CD8-positive, alpha-beta memory T cell (primary cell): ENCODE measurements around the gene CD9. TPM values are rescaled to one million over a fixed set of nuclear protein-coding genes. Genes with fewer than 3 reads are reported as not detected.

Experiments used
- CTCF ChIA-PET: fragments of 350-600 bp; sonication (Branson Sonifier 250); formaldehyde crosslinking; loops from one replicate; lab custom pipeline; 2021; ENCODE audit warnings: antibody characterized with exemption; lab: Charles Lee
- POLR2A ChIA-PET: fragments of 350-600 bp; sonication (Branson Sonifier 250); formaldehyde crosslinking; loops from one replicate; lab custom pipeline; 2021; ENCODE audit warnings: antibody characterized with exemption; lab: Charles Lee
- DNase-seq, 5 donors: peaks; one replicate each; pipeline versions ENCODE4 v3.0.0 to v3.0.0-alpha.2; 2020 to 2022; ENCODE audit warnings: mixed read lengths in 1 of 5
- H3K27ac ChIP-seq: one replicate; pipeline ENCODE4 v1.7.0; 2013; ENCODE audit warnings: low read depth, mild to moderate bottlenecking, low read length, moderate library complexity
- H3K27me3 ChIP-seq: 2 replicates; pipeline ENCODE4 v1.7.0; 2013; ENCODE audit warnings: low read length, mild to moderate bottlenecking; ENCODE audit not compliant: insufficient read depth, poor library complexity, severe bottlenecking
- H3K36me3 ChIP-seq: 2 replicates; pipeline ENCODE4 v1.7.0; 2013; ENCODE audit warnings: mild to moderate bottlenecking, low read length, moderate library complexity; ENCODE audit not compliant: insufficient read depth
- H3K4me1 ChIP-seq: 2 replicates; pipeline ENCODE4 v1.7.0; 2013; ENCODE audit warnings: mild to moderate bottlenecking, low read length, moderate library complexity; ENCODE audit not compliant: insufficient read depth
- H3K4me3 ChIP-seq: 2 replicates; pipeline ENCODE4 v1.7.0; 2013; ENCODE audit warnings: mild to moderate bottlenecking, low read length
- H3K9me3 ChIP-seq: 2 replicates; pipeline ENCODE4 v1.7.0; 2013; ENCODE audit warnings: mild to moderate bottlenecking, low read length
- H3K27ac Mint-ChIP-seq, 8 donors: one replicate each; pipeline ENCODE4 v1.8.0; 2020 to 2021; ENCODE audit warnings: mixed read lengths in 8 of 8, mild to moderate bottlenecking in 6 of 8, inconsistent platforms in 3 of 8, moderate library complexity in 3 of 8
- H3K27me3 Mint-ChIP-seq, 2 donors: one replicate each; pipeline ENCODE4 v1.8.0; 2020 to 2021; ENCODE audit warnings: mixed read lengths in 2 of 2, mild to moderate bottlenecking in 1 of 2, moderate library complexity in 1 of 2
- H3K36me3 Mint-ChIP-seq, 3 donors: one replicate each; pipeline ENCODE4 v1.8.0; 2020 to 2021; ENCODE audit warnings: mixed read lengths in 3 of 3, inconsistent platforms in 1 of 3, mild to moderate bottlenecking in 1 of 3
- H3K4me1 Mint-ChIP-seq, 3 donors: one replicate each; pipeline ENCODE4 v1.8.0; 2020 to 2021; ENCODE audit warnings: mixed read lengths in 3 of 3, inconsistent platforms in 1 of 3, mild to moderate bottlenecking in 1 of 3
- H3K4me3 Mint-ChIP-seq, 7 donors: one replicate each; pipeline ENCODE4 v1.8.0; 2020 to 2021; ENCODE audit warnings: mixed read lengths in 7 of 7, mild to moderate bottlenecking in 6 of 7, moderate library complexity in 4 of 7, inconsistent platforms in 2 of 7
- H3K9me3 Mint-ChIP-seq, 5 donors: one replicate each; pipeline ENCODE4 v1.8.0; 2020 to 2022; ENCODE audit warnings: mixed read lengths in 5 of 5, mild to moderate bottlenecking in 3 of 5, moderate library complexity in 2 of 5, inconsistent platforms in 1 of 5
- polyA plus RNA-seq: library from polyadenylated mRNA; unstranded; fragments of 300-500 nt; fragmentation: Illumina TruSeq; gene quantifications from one replicate; pipeline ENCODE4 v1.2.3, GENCODE V29; 2021
- total RNA-seq, 2 experiments: library from RNA; stranded (reverse); gene quantifications; one replicate each; pipeline ENCODE4 v1.2.3, GENCODE V29; 2021

The CD9 gene
- total and polyA plus RNA-seq, 3 experiments from 2014 or later, result 6.9 to 16.2 (median 13.5) TPM

GRCh38 chr12:6235499-6235898 lies 35.3 kb downstream of the CD9 start:
- ChIA-PET CTCF (no interaction called here), POLR2A (no interaction called here)
- Mint-ChIP-seq H3K4me1 (peaks cover 20 to 27% (median 20%) of the 10 kb centered on the region in 3 donors), H3K36me3 (no peaks in the 10 kb centered on the region), H3K9me3 (no peaks in the 10 kb centered on the region), H3K27ac (peak overlapping the region in 1 of 8 donors; percentile 36), H3K4me3 (no peak overlapping the region), H3K27me3 (peaks cover 10 to 18% of the 10 kb centered on the region in 2 donors)
- Histone ChIP-seq H3K36me3 (no peaks in the 10 kb centered on the region), H3K27ac (no peak overlapping the region), H3K4me1 (peaks cover 17% of the 10 kb centered on the region), H3K9me3 (no peaks in the 10 kb centered on the region), H3K27me3 (no peaks in the 10 kb centered on the region), H3K4me3 (no peak overlapping the region)
- peak in 1 of 5 donors; percentile 14 for DNase-seq

GRCh38 chr12:6235906-6236640 lies 35.9 kb downstream of the CD9 start:
- H3K9me3 ChIP-seq, result no peaks in the 10 kb centered on the region
- H3K4me3 ChIP-seq, result no peak overlapping the region
- CTCF ChIA-PET, result no interaction called here
- no peaks in the 10 kb centered on the region for H3K9me3 Mint-ChIP-seq
- no peaks in the 10 kb centered on the region for H3K36me3 Mint-ChIP-seq
- peaks cover 10 to 18% of the 10 kb centered on the region in 2 donors for H3K27me3 Mint-ChIP-seq
- peak in 1 of 5 donors; percentile 39 for DNase-seq
- no peaks in the 10 kb centered on the region for H3K27me3 ChIP-seq
- H3K4me1 Mint-ChIP-seq, result peaks cover 14 to 21% (median 14%) of the 10 kb centered on the region in 3 donors
- H3K4me3 Mint-ChIP-seq, result no peak overlapping the region
- H3K27ac Mint-ChIP-seq, result no peak overlapping the region
- no peak overlapping the region for H3K27ac ChIP-seq
- H3K36me3 ChIP-seq, result no peaks in the 10 kb centered on the region
- peaks cover 11% of the 10 kb centered on the region for H3K4me1 ChIP-seq
- POLR2A ChIA-PET, result no interaction called here

GRCh38 chr12:6236641-6236940 lies 36.4 kb downstream of the CD9 start:
- Mint-ChIP-seq H3K27ac (no peak overlapping the region), H3K4me1 (peaks cover 9 to 16% (median 10%) of the 10 kb centered on the region in 3 donors), H3K36me3 (no peaks in the 10 kb centered on the region), H3K9me3 (no peaks in the 10 kb centered on the region), H3K27me3 (peaks cover 10 to 18% of the 10 kb centered on the region in 2 donors), H3K4me3 (no peak overlapping the region)
- no peak overlapping the region for H3K4me3 ChIP-seq
- H3K4me1 ChIP-seq, result peaks cover 6% of the 10 kb centered on the region
- POLR2A ChIA-PET, result no interaction called here
- H3K36me3 ChIP-seq, result no peaks in the 10 kb centered on the region
- H3K27ac ChIP-seq, result no peak overlapping the region
- DNase-seq, result peak in 1 of 5 donors; percentile 16
- H3K9me3 ChIP-seq, result no peaks in the 10 kb centered on the region
- CTCF ChIA-PET, result no interaction called here
- no peaks in the 10 kb centered on the region for H3K27me3 ChIP-seq

- Histone ChIP-seq H3K27me3 (no peaks in the 10 kb centered on the region), H3K4me1 (no peaks in the 10 kb centered on the region), H3K36me3 (no peaks in the 10 kb centered on the region), H3K4me3 (no peak overlapping the region), H3K27ac (no peak overlapping the region), H3K9me3 (no peaks in the 10 kb centered on the region)
- Mint-ChIP-seq H3K27ac (no peak overlapping the region), H3K4me1 (peaks cover 0 to 6% (median 2%) of the 10 kb centered on the region in 3 donors), H3K36me3 (no peaks in the 10 kb centered on the region), H3K9me3 (no peaks in the 10 kb centered on the region), H3K27me3 (peaks cover 10 to 18% of the 10 kb centered on the region in 2 donors), H3K4me3 (no peak overlapping the region)
- ChIA-PET POLR2A (no interaction called here), CTCF (no interaction called here)
- DNase-seq, result no peak
Observed at GRCh38 chr12:6237830-6238229, 37.6 kb downstream of the CD9 start.

GRCh38 chr12:6238875-6239274 lies 38.7 kb downstream of the CD9 start:
- Mint-ChIP-seq H3K9me3 (no peaks in the 10 kb centered on the region), H3K4me1 (no peaks in the 10 kb centered on the region), H3K36me3 (no peaks in the 10 kb centered on the region), H3K27me3 (peaks cover 10 to 21% of the 10 kb centered on the region in 2 donors), H3K27ac (no peak overlapping the region), H3K4me3 (no peak overlapping the region)
- CTCF ChIA-PET, result no interaction called here
- POLR2A ChIA-PET, result no interaction called here
- Histone ChIP-seq H3K4me3 (no peak overlapping the region), H3K27me3 (no peaks in the 10 kb centered on the region), H3K36me3 (no peaks in the 10 kb centered on the region), H3K27ac (no peak overlapping the region), H3K4me1 (no peaks in the 10 kb centered on the region), H3K9me3 (no peaks in the 10 kb centered on the region)
- peak in 1 of 5 donors; percentile 0 for DNase-seq

GRCh38 chr12:6241495-6241894 lies 41.3 kb downstream of the CD9 start:
- H3K27me3 ChIP-seq, result no peaks in the 10 kb centered on the region
- ChIA-PET POLR2A (no interaction called here), CTCF (interaction anchor here (0.8 kb wide), 1 partner anchor 46 kb away, joined by 3 read pairs; no protein-coding TSS in a partner anchor)
- Mint-ChIP-seq H3K4me3 (no peak overlapping the region), H3K27me3 (peaks cover 12 to 19% of the 10 kb centered on the region in 2 donors), H3K9me3 (peaks cover 0 to 6% (median 2%) of the 10 kb centered on the region in 5 donors), H3K4me1 (no peaks in the 10 kb centered on the region), H3K27ac (no peak overlapping the region), H3K36me3 (no peaks in the 10 kb centered on the region)
- H3K4me3 ChIP-seq, result no peak overlapping the region
- H3K27ac ChIP-seq, result no peak overlapping the region
- no peaks in the 10 kb centered on the region for H3K9me3 ChIP-seq
- H3K36me3 ChIP-seq, result no peaks in the 10 kb centered on the region
- DNase-seq, result peak in 1 of 5 donors; percentile 30
- H3K4me1 ChIP-seq, result no peaks in the 10 kb centered on the region

- no peak overlapping the region for H3K27ac ChIP-seq
- H3K4me1 Mint-ChIP-seq, result no peaks in the 10 kb centered on the region
- no peak for DNase-seq
- H3K9me3 Mint-ChIP-seq, result peaks cover 0 to 6% (median 2%) of the 10 kb centered on the region in 5 donors
- ChIA-PET CTCF (interaction anchor here (0.5 to 1.3 kb wide), 3 partner anchors 35 to 82 kb away, joined by 3 to 4 read pairs (median 3); no protein-coding TSS in a partner anchor), POLR2A (no interaction called here)
- no peaks in the 10 kb centered on the region for H3K36me3 ChIP-seq
- H3K27me3 Mint-ChIP-seq, result peaks cover 19 to 32% of the 10 kb centered on the region in 2 donors
- no peak overlapping the region for H3K27ac Mint-ChIP-seq
- no peaks in the 10 kb centered on the region for H3K36me3 Mint-ChIP-seq
- no peaks in the 10 kb centered on the region for H3K9me3 ChIP-seq
- no peak overlapping the region for H3K4me3 ChIP-seq
- H3K27me3 ChIP-seq, result no peaks in the 10 kb centered on the region
- H3K4me3 Mint-ChIP-seq, result no peak overlapping the region
- no peaks in the 10 kb centered on the region for H3K4me1 ChIP-seq
Observed at GRCh38 chr12:6249580-6249979, 49.4 kb downstream of the CD9 start.

- Histone ChIP-seq H3K27ac (no peak overlapping the region), H3K36me3 (no peaks in the 10 kb centered on the region), H3K27me3 (no peaks in the 10 kb centered on the region), H3K9me3 (no peaks in the 10 kb centered on the region), H3K4me1 (no peaks in the 10 kb centered on the region), H3K4me3 (no peak overlapping the region)
- Mint-ChIP-seq H3K4me1 (no peaks in the 10 kb centered on the region), H3K9me3 (peaks cover 0 to 4% (median 2%) of the 10 kb centered on the region in 5 donors), H3K27me3 (peaks cover 16 to 35% of the 10 kb centered on the region in 2 donors), H3K27ac (no peak overlapping the region), H3K36me3 (no peaks in the 10 kb centered on the region), H3K4me3 (no peak overlapping the region)
- peak in 1 of 5 donors; percentile 1 for DNase-seq
- ChIA-PET CTCF (no interaction called here), POLR2A (no interaction called here)
Observed at GRCh38 chr12:6250343-6250742, 50.1 kb downstream of the CD9 start.
